GM19324 (cell line): Measurements from ENCODE around the gene TMOD2.
A peak's percentile ranks its signal among the peaks of the same experiment; 100 is the strongest.
"Not testable (repeated sequence)": the region's sequence is repeated elsewhere in the genome, so short reads cannot be mapped to it uniquely, and the experiment has no call there.

Experiments
- ATAC-seq: cut with Tn5 transposase; IDR thresholded peaks from one replicate; pipeline ENCODE4 v1.9.1; 2021; ENCODE audit warnings: mild to moderate bottlenecking, moderate library complexity; ENCODE audit not compliant: unreplicated experiment, low FRiP score

TMOD2 gene

DNA sequence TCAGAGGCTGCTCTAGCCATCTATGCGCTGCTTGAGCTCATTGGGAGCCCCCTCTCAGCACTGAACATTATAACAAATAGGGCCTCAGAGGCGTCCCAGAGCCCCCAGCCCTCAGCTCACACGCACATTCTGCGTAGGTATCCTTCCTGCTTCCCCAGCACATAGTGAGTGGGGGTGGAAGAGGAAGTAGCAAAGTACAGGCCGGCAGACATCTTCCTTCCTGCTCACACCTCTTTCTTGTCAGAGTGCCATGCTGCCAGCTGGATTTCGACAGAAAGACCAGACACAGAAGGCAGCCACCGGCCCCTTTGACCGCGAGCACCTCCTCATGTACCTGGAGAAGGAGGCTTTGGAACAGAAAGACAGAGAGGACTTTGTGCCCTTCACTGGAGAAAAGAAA lies 16.6 kb downstream of the TMOD2 start:
- no peak for ATAC-seq

GRCh38 chr15:51770902-51771301 lies 19.5 kb downstream of the TMOD2 start:
- no peak for ATAC-seq

DNA sequence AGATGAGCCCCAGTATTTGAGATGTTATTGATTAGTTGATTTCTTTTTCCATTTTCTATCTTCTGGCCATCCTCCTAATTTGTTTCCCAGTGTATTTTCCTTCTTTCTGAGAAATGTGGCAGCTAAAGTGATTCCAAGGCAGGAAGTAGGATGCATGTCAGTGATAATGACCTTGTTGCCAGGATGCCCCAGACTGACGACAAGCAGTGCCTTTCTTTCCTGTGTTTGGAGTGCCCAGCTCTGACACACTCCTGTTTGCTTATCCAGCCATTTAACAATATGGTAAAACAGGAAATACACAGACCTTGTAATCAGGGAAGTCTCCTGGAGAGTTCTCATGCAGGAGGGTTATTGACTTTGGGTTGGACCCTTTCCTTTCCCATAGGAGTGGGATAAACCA lies 20.4 kb downstream of the TMOD2 start:
- ATAC-seq = no peak

- no peak for ATAC-seq
These were observed 23.5 kb downstream of the TMOD2 start for GRCh38 chr15:51774916-51775315.

DNA sequence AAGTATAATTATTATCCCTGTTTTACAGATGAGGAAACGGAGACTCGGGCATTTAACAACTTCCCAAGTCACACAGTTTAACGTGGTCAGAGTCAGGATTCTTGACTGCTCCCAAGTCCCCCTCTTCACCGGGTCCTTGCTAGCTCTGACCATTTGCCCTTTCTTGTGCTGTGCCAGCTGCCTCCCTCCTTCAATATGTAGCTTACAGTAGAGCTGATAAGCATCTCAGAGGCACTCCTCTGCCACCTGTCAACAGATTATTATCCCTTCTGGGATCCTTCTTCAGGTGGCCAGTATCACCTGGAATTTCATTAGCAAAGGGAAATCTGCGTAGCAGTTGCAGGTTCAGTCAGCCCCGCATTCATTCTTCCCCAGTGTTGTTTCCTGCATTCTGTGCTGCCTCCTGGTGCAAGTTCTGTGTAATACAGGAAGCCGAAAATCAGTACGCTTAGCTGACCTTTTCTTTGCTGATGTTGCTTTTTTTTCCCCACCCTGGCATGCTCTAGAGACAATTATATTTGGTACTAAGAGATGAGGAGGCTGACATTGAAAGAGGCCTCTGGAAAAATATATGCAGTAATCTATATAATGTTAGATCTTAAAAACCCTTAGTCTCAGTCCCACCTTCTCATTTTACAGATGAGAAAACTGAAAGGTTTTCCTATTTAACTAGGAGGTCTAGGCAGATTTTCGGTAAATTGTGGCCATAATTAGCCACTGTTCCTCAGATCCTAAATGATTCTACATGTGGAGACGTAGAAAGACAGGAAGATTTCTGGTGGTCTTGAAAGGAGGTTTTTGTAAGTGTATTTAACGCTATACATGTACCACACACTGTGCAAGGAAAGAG lies 24.8 kb downstream of the TMOD2 start:
- no peak for ATAC-seq

- peak; percentile 50 for ATAC-seq
These were observed 25.7 kb downstream of the TMOD2 start for GRCh38 chr15:51776952-51777569.

- ATAC-seq = no peak
These were observed 29.2 kb downstream of the TMOD2 start for GRCh38 chr15:51780636-51781035.

GRCh38 chr15:51781506-51781905 lies 30.1 kb downstream of the TMOD2 start:
- no peak for ATAC-seq

GRCh38 chr15:51782357-51782896 lies 31.0 kb downstream of the TMOD2 start:
- ATAC-seq = no peak

GRCh38 chr15:51783967-51784366 lies 32.6 kb downstream of the TMOD2 start:
- no peak for ATAC-seq

GRCh38 chr15:51787130-51787529 lies 35.7 kb downstream of the TMOD2 start:
- ATAC-seq = not testable (repeated sequence)

DNA sequence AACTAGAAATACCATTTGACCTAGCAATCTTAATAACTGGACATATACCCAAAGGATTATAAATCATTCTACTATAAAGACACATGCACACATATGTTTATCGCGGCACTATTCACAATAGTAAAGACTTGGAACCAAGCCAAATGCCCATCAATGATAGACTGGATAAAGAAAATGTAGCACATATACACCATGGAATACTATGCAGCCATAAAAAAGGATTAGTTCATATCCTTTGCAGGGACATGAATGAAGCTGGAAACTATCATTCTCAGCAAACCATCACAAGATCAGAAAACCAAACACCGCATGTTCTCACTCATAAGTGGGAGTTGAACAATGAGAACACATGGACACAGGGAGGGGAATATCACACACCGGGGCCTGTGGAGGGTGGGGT lies 41.1 kb downstream of the TMOD2 start:
- ATAC-seq = not testable (repeated sequence)

DNA sequence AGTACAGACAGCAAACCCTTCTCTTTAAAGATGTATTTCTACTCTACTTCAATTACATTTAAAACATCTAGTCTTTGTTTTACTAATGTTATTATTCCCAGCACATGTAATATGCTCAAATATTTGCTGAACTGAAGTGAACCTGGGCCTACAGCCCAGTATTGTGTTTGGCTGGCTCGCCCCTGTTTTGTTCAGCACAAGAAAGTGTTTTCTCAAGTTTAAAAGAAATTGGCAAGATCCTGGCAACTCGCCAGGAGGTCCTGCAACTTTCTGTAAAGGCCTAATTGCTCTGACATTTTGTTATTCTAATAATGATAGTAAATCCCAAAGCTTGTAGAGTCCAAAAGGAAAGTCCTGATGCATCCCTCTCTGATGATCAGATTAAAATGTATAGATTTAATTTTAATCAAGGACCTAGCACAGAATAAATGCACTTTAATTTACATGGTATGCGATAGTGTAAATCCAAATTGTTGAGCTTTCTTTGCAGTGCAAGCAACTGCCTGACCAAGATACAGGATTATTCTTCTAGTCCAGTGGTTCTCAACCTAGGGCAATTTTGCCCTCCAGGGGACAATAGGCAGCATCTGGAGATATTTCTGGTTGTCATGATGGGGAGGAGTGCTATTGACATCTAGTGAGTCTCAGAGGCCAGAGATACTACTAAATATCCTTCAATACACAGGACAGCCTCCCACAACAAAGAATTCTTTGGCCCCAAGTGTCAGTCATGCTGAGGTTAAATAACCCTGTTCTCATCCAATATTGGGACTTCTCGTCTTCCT lies 42.3 kb downstream of the TMOD2 start:
- ATAC-seq = no peak

DNA sequence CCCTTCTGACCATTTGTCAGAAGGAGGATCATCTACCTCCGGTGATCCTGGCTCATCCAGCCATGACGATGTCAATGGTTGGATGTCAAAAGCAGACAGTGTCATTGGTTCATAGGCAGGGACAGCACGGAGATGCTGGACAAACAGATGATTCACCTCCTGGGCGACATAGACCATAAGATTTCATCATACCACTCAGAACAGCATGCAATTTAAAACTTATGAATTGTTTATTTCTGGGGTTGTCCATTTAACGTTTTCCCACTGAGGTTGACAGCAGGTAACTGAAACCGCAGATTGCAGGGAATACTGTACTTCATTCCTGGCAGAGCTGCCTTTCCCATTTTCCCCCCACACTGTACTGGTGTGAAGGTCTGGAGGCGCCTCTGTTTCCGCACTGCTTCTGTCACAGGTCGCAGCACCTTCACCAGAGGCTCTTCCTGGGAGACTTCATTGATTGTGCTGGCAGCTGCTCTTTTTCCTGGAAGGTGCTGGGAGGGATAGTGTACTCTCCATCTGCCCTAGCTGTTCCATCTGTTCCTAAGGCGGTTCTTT lies 45.5 kb downstream of the TMOD2 start:
- ATAC-seq = no peak

GRCh38 chr15:51798281-51798680 lies 46.9 kb downstream of the TMOD2 start:
- ATAC-seq = no peak

- ATAC-seq = no peak
These were observed 48.2 kb downstream of the TMOD2 start for GRCh38 chr15:51799282-51800252.

DNA sequence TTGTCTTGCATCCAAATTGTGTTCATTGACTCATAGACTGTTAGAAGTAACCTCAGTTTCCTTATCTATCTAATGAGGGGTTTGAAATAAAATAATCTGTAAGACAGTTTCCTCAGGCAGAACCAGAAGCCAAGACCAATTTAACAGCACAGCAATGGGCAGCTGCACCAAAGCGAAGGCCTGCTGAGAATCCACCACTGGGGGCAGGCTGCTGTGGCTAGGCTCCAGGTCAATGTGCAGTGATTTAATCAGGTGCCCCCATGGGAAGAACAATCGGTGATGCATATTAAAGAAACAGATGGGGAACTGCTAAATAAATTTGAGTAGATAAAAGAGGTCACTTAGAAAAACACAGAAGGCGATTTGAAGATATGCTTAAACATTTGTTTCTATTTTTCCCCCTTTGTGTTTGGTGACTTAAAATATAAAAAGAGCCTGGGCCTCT lies 50.0 kb downstream of the TMOD2 start:
- no peak for ATAC-seq

GRCh38 chr15:51802593-51802992 lies 51.2 kb downstream of the TMOD2 start:
- ATAC-seq = no peak

- no peak for ATAC-seq
These were observed 52.6 kb downstream of the TMOD2 start for GRCh38 chr15:51803965-51804364.
